Fibroblast of skin of right biceps (primary cell): Measurements from ENCODE around the gene LUZP2.

Experiments
- DNase-seq: peaks from one replicate; pipeline ENCODE4 v3.0.0-alpha.2; 2013

The LUZP2 gene

DNA sequence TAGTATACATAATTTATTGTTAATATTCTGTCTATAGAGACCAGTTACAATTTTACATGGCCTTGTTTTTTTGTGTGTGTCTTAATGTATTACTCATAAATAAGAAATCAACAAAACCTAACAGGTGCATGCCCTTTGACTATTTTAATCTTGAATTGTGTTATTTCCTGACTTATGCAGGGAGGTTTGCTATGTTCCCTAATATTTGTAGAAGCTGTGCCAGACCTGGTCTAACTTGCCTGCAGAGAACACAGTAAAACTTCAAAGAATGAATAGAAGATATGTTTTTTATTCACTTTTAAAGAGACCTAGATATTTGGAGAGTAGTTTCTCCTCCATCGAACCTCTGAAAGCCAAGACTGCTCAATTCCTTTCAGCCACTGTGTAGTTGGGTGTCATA is 234.7 kb downstream of the LUZP2 start:
- no peak for DNase-seq

DNA sequence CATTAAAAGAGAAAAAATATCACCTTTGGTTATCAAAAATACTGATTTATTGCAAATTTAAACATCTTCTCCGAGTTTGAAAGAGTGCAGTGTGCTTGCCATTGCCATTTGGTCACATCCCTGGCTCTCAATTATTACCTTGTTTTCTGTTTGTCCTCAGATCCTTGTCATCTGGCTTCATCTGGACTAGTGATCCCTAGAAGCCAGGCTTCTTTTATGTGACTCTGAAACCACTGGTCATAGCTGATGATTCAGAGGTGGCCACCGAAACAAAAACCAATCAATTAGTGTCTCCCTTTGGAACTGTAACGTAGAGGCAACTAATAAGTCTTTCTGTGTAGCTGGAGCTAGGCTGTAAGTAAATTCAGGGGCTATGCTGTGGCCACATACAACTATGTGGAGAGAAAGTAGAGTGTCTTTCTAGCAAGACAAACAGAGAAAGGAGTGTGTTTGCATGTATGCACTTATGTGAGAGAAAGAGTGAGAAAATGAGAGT is 237.9 kb downstream of the LUZP2 start:
- DNase-seq, result no peak

DNA sequence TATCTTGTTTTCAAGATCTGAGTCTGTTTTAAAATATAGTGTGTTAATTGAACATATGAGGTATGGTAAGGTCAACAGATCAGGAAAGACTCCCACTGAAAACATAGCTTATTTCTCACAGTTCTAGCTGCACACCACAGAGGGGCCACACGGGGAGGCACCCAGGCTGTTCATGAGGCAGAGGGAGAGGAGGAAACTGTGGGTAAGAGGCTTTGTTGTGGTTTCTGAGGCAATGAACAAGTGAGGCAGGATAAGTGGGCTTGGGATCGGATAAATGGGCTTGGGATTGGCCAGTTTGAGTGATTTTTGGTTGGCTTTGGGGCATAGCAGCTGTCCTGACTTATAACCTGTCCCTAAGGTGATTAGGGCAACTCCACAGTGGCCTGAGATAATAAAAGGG is 242.1 kb downstream of the LUZP2 start:
- no peak for DNase-seq

DNA sequence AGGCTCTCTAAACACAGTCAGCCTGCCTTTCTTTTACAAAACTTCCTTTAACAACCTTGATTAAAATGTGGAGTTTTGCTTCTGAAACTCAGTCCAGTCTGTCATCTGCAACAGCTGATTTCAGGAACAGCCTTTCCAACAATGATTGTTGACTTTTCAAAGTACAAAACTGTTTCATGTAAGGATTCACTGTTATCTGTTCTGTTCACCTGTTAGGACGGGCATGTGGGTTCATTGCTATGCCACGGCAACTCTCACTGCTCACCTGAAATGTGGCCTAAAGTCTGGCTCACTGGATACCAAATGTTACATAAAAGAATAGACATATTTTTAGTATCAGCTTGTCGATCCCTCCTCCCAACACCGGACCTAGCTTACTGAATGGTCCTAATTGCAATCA is 242.8 kb downstream of the LUZP2 start:
- no peak for DNase-seq

DNA sequence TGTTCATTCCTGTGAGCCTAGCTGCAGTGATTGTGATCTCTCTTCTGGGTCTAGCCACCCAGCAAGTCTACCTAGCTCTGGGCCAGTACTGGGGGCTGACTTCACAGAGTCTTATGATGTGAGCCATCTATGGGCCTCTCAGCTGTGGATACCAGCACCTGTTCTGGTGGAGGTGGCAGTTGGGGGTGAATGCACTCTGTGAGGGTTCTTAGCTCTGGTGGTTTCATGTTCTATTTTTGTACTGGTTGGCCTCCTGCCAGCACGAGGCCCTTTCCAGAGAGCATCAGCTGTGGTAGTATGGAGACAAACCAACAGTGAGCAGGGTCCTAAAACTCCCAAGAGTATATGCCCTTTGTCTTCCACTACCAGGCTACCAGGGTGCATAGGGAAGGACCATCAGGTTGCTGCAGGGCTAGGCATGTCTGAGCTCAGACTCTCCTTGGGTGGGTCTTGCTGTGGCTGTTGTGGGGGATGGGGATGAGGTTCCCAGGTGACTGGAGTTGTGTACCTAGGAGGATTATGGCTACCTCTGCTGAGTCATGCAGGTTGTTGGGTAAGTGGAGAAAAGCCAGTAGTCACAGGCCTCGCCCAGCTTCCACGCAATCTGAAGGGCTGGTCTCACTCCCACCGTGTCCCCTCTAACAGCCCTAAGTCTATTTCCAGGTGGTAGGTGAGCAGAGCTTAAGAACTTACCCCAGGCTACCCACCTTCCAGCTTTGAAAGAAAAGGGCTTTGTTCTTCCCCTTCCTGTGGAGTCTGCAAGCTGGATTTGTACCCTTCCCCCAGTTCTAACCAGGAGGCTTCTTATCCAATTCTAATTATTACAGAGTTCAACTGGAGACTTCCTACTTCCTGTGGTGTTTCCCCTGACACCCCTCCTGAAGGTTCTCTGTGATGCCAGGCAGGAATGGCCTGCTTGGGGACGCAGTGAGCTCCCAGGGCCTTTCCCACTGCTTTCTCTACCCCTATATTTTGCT is 250.7 kb downstream of the LUZP2 start:
- DNase-seq, result no peak

DNA sequence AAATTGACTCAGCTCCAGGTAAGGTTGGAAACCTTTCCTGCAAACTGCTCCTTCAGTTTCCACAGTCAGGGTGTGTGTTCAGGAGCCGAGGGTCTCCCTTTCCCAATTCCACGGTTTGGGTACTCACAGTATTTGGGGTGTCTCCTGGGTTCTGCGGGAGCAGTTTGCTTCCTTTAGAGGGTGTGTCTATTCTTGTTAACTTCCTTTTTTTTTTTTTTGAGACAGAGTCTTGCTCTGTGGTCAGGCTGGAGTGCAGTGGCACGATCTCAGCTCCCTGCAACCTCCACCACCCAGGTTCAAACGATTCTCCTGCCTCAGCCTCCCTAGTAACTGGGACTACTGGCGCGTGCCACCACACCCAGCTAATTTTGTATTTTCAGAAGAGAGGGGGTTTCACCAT is 251.4 kb downstream of the LUZP2 start:
- DNase-seq, result no peak

DNA sequence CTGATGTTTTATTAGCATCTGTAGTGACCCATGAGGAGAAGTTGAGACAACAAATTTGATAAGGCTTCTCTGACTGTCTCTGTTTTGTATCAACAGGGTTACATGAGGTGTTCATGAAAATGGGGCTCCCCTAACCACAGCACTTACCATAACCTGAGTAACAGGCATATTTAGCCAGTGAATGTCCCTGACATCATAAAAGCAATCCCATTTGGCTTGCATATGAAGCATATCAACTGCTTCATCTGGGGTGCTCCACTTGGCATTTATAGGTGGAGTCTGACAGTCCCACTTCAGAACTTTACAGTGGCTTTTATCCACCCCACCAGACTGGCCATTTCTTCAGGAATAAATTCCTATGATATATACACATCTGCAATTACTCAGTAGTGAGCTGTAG is 257.6 kb downstream of the LUZP2 start:
- DNase-seq, result peak; percentile 26

DNA sequence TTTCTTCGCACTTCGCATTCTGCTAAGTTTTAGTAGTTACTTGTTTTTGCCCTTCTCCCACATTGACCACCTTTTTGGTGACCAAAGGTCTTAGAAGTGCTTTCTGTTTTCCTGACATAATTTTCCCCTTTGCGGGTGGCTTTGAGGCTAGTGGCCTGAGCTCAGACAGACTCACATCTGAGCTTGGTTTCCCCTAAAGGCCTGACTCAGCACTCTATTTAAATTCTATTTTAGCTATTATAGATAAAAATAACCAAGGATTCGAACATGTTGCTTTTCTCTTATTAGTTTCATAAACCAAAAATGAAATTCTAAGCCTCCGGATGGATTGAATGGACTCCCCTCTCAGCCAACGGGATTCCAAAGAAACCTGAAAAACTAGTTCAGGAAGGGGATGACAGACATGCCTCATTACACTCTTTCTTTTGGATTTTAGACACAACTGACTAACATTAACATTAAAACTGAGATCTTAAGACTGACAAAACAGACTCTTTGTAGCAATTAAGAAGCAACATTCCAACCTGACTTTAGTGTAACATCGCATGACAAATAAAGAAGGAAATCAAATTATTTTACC is 258.5 kb downstream of the LUZP2 start:
- DNase-seq, result no peak

DNA sequence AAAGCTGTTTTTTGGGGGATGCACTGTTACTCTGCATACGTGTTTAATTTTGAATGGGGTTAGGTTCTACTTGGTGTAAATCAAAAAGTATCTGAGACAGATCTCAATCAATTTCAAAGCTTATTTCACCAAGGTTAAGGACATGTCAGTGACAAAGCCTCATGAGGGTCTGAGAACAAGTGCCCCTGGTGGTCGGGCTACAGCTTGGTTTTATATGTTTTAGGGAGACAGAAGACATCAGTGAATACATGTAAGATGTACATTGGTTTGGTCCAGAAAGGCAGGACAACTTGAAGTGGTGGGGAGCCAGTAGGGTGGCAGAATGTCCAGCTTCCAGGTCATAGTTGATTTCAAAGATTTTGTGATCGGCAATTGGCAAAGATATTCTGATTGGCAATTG is 262.9 kb downstream of the LUZP2 start:
- DNase-seq, result no peak

DNA sequence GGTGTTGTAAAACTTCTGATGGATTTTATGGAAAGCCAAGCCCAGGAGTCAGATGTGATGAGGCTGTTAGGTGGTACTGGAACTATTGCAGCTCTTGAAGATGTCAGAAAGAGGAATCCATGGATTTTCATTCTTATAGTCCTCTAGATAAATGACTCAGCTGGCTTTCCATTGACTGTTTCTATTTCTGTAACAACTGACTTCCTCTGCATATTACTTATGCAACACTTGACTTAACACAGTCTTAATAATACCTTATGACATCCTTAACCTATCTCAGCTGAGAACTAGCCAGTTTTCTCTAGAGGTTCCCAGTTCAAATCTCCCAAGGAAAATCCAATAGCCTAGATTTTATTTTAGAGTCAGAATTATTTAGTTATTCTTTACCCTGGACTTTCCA is 263.8 kb downstream of the LUZP2 start:
- DNase-seq, result peak; percentile 9

DNA sequence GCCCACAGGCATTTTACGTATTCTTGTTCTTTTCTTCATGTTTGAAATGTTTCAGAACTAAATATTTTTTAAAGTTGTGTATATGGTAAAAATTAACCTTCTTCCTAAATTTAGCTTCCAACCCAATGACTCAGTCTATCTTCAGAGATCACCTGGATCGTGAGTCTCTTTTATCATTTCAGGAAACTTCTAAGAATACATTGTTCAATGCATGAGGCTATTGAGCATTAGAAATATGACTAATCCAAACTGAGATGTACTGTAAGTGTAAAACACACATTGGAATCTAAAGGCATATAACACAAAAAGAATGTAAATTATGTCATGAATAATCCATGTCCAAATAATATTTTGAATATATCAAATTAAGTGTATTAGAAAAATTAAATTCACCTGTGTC is 265.2 kb downstream of the LUZP2 start:
- DNase-seq, result no peak

DNA sequence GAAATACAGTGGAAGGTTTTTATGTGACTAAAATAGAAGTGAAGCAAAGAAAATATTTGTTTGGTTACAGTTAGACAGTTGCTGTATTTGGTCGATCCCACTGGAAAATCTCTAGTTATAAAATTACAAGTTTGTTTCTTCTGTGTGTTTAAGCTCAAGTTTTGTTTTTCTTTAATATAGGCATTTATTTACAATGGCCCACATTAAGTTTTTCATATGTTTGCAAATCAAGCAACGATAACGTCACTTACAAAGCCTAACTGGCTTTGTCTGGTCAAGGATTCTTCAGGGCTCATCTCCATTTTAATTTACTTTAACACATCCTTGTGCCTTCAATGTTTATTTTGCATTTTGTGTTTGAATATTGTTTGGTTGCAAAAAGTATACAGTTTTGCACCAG is 270.6 kb downstream of the LUZP2 start:
- no peak for DNase-seq

DNA sequence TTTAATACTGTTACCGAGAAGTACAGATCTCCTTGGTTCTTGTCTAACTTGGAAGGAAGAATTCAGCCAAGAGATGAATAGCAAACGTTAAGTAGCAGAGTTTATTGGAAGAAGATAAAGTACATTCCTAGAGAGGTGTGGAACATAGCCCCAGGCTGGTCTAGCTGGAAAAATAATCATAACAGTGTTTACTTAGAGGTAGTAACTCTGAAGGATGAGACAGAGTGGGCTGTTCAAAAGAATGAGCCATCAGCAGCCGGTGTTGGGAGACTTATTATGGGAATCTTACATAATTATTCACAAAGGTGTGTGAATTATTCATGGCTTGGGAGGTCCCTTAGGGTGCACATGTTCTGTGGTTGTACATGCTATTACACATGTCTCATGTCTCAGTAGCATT is 276.5 kb downstream of the LUZP2 start:
- no peak for DNase-seq

DNA sequence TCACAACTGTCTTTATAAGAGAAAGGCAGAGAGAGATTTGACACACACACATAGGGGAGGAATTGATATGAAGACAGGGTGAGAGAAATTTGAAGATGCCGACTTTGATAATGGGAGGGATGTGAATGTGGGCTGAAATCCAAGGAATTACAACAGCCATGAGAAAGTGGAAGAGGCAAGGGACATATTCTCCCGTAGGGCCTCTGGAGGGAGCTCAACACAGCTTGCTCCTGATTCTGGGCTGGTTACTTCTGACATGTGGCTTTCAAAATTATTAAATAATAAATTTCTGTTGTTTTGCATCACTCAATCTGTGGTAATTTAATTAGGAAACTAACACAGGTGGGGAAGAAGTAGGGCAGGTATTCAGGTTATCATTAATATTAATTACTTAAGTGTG is 282.9 kb downstream of the LUZP2 start:
- no peak for DNase-seq

DNA sequence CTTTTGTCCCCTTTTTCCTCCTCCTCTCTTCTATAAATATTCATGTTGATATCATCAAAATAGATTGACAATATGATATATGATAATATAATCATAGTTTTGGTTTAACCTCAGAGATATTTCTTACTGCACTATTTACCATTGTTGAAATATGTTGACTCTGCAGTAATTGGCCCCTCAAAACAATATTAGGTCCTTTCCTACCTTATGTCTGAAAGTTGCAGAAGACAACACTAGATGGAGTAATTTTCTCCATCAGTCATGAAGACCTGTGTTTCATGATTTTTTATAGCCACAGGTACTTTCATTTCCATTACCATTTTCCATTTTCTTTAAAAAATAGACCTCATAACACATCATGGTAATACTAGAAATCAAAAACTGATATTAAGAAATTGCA is 284.4 kb downstream of the LUZP2 start:
- no peak for DNase-seq

DNA sequence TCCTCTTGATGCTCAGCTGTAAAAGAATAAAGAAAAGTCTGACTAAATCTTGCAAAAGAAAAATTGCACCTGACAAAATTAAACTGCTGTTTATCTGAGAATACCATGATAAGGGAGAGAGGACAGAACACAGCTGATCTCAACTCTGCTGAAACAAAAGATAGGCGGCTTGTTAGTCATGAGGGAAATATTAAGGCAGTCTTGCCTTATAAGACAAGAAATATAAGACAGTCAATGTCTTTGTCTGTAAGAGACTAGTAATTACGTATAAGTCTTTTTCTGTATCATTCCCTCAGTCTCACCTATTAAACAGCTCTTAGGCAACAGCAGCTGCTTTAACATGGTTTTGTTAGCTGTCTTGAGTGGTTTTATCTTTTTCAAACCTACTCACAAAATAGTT is 296.6 kb downstream of the LUZP2 start:
- no peak for DNase-seq

DNA sequence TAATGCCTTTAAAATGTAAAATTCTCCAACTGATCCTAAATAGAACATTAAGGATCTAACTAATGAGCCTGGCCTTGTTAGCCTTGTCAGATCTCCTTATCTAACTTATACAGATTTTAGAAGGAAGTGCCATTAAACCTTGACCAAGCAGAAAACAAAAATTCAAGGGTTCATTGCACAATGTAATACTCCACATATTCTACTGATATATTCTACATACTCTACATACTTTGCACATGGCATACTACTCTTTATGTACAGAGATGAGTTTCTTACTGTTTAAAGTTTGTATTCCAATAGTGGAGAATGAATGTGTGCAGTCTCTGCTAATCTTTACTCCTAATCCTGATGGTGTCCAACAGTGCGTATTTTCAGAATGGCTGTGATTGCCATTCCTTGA is 297.2 kb downstream of the LUZP2 start:
- no peak for DNase-seq

DNA sequence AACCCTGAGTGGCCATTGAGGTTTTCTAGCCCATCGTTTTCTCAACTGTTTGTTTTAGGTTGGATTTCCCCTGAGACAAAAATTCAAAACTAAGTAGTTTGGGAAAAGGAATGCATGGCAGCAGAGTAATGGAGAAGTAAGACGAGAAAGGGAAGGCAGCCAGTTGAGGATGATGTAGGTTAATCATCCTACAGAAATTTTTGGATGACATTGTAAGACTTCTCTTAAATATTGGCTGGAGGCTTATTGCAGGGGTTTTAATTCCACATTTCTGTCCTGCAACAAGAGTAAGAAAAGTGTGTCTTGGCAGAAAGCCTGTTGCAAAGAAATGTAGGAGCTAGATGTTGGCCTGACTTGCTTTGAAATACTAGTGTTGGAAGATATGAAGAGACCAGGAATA is 308.8 kb downstream of the LUZP2 start:
- no peak for DNase-seq

DNA sequence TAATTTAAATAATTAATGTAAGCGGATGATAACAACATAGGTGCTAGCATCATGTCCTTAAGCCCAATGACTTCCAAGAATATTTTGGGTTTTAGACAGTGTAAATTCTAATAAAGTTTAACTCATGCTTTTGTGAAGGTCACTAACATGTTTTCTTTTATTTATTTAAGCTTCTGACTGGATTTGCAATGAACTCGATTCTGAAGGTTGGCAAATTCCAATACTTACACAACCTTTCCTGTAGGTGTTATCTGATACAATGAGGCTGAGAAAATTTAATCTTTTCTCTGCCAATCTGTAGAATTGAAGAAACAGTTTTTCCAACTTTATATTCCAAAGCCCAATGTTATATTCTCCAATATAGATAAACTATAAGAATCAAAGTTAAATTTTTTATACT is 311.3 kb downstream of the LUZP2 start:
- DNase-seq, result no peak

DNA sequence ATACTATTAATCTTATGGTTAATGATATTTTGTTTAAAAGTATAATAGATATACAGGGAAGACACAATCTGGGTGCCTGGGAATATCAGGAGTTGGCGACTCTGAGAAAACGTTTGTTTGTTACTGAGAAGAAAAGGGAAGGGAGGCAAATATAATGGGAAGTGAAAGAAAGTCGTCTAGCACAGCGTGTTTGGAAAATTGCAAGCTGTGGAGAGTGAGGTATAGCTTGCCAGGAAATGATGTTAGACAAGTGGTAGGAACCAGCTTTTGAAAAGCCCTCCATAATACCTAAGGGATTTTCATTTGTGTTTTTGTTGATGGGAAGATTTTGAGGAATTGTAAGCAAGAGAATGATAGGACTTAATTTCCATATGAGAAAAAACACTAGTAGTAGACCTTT is 322.2 kb downstream of the LUZP2 start:
- DNase-seq, result no peak

DNA sequence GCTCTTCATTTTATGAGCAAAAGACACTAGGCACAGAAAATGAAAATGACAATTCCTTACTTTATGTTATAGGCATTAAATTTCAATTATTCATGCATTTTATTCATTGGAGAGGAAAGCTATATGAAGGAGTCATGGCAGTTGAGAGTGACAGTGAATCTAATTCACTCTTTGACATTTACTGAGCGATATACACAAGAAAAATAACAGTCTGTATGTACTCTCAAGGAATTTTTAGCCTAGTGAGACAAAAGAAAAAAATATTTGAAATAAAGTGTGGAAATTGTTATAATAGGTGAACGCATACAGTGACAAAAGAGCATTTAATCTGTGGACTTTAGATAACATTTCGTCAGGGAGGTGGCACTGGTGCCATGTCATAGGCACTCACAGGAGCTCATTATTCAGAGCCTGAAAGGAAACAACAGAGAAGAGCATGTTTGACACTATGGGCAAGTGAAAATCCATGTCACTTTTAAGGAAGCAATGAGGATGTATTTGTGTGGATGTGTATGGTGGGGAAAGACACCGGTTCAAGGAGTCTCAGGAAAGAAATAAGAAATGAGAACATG is 323.1 kb downstream of the LUZP2 start:
- no peak for DNase-seq

DNA sequence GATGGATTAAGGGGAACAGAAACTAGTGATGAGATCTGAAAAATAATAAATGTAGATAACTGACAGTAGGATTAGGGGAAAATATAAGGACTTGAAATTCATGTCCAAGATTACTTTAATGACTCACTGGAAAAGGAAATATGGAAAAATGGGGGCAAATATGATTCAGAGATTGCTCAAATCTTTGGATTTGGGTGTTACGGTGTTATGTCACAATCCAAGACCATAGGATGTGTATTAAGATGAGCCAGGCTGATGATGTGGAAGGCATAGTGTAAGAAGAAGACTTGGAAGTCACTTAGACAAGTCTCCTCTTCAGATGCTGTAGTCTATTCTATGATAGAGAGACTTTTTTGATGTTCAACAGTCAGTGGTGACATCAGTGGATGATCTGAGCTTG is 323.7 kb downstream of the LUZP2 start:
- DNase-seq, result peak; percentile 7

DNA sequence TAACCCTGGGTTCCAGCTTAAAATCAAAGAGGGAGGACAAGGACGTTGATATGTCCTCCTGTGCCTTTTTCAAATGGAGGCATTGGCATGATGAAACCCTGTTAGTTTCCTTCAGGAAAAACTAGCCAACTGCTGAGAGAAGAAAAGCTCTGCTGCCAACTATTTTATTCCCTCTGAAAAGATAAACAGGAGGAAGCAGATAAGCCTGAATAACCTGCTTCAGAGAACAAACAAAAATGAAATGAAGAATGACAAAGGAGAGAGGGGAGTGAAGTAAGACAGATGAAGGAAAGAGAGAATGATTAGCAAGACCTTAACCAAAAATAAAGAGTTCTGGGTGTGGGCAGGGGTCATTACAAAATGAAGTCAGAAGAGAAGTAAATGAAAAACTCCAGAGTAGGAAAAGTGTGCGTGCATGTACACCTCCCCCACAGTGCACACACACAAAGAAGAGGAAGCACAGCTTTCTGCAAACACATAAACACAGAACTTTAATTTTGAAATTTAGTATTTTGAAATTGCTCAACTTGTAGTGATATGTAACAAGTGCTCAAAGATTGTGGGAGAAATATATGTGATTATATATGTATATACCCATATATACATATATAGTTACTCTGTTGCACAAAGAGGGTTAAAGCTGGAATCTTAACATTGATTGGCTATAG is 332.2 kb downstream of the LUZP2 start:
- DNase-seq, result no peak

DNA sequence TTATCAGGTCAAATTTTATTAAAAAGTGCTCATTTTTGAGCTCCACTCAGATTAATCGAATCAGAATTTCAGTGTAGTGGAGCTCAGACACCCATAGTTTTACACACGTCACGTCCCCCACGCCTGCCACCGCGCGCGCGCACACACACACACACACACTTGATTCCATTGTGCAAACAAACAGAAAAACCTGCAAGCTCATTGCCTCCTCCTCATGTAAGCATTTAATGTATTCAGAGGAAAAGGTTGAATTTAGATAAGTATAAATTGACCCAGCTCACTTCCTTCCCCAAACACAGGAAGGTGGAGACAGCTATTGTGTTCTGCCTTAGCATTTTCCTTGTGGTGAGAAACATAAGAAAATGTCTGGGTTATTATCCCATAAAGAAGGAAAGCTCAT is 336.7 kb downstream of the LUZP2 start:
- DNase-seq, result no peak
